Measurements from ENCODE around the gene ZNF132.
"Not testable (repeated sequence)": the region's sequence is repeated elsewhere in the genome, so short reads cannot be mapped to it uniquely, and the experiment has no call there.

The ZNF132 gene

DNA sequence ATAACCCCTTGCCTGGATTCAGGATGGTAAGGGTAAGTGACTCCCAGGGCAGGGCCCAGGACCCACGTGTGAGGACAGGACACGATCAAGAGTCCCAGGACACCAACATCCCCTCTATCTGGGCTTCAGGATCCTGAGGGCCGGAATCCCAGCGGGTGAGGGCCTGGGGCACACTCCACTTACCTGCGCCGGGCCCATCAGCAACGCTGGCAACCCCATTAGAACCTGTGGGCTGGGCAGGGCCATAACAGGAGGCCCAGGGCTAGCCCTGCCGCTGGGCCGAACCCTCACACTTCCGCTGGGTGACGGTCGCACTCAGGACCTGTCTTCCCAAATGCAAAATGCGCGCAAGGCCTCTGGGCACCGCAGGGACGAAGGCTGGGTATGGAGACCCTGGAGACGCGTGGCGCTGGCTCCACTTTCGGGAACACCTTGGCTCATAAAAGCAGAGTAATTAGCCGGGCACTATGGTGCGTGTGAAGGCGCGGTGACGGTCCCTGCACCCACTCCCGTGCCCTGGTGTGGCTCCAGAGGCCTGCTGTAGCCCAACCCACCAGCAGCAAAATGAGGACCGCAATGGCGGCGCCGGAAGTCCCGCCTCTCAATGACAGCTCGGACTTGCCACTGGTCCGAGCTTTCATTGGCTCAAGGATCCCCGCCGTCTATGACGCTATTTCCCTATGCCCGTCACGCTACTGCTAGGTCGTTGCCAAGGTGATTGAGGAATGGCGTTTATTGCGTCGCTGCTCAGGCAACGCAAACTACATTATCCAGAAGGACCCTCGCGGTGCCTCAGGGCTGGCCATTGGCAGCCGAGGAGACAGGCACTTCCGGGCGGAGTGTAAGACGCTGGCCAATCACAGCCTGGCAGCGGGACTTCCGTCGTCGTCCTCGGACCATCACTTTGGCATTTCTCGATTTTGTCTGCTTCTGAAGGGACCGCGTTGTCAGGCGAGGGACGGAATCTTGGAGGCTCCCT, at the start of gene ZNF132:
Gene ZNF132, minus strand, starts transcription at position 578 of the 979 bp plus-strand sequence. Its CDS starts 332 bp downstream, at position 246.
- Mint-ChIP-seq H3K27me3 (ENCODE audit: low read depth) (no peaks in the 10 kb centered on the region), H3K4me1 (ENCODE audit: low read depth) (peaks cover 17% of the 10 kb centered on the region), H3K4me3 (peak within 1 kb of the TSS; percentile 96), H3K36me3 (ENCODE audit: low read depth) (peaks cover 47% of the 10 kb centered on the region), H3K9me3 (peaks cover 66% of the 10 kb centered on the region), H3K27ac (peak within 1 kb of the TSS; percentile 97)

DNA sequence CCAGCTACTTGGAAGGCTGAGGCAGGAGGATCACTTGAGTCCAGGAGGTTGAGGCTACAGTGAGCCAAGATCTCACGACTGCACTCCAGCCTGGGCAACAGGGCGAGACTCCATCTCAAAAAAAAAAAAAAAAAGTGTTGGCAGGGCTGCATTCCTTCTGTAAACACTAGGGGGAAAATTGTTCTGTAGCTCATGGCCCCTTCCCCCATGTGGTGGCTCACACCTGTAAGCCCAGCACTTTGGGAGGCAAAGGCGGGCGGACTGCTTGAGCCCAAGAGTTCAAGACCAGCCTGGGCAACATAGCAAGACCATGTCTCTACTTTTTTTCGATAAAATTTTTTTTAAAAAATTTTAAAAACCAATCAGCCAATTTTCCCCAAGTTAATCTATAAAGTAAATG, 44.4 kb upstream of the ZNF132 start:
- not testable (repeated sequence) for H3K36me3 Mint-ChIP-seq (ENCODE audit: low read depth); H3K27me3 Mint-ChIP-seq (ENCODE audit: low read depth); H3K27ac Mint-ChIP-seq; H3K4me3 Mint-ChIP-seq; H3K9me3 Mint-ChIP-seq; H3K4me1 Mint-ChIP-seq (ENCODE audit: low read depth)

DNA sequence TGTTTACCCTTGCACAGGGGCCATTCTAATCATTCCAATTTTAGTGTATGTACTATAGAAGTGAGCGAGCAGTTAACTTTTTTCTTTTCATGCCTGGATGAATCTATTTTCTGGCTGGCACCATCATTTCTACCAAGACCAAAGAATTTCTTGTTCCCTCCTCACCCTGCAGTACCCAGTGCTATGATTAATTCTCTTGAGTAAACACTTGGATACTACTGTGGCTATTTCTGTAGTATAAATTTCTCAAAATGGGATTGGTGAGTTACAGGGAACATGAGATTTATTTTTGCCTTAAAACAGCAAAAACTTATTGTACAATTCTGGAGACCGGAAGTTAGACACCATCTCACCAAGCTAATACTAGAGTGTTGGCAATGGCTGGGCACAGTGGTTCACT, 43.8 kb upstream of the ZNF132 start:
- H3K9me3 Mint-ChIP-seq, result no peaks in the 10 kb centered on the region
- H3K4me1 Mint-ChIP-seq (ENCODE audit: low read depth), result no peaks in the 10 kb centered on the region
- H3K27me3 Mint-ChIP-seq (ENCODE audit: low read depth), result no peaks in the 10 kb centered on the region
- H3K27ac Mint-ChIP-seq, result no peak overlapping the region
- peaks cover 4% of the 10 kb centered on the region for H3K36me3 Mint-ChIP-seq (ENCODE audit: low read depth)
- H3K4me3 Mint-ChIP-seq, result no peak overlapping the region

- peaks cover 4% of the 10 kb centered on the region for H3K36me3 Mint-ChIP-seq (ENCODE audit: low read depth)
- peaks cover 3% of the 10 kb centered on the region for H3K4me1 Mint-ChIP-seq (ENCODE audit: low read depth)
- no peaks in the 10 kb centered on the region for H3K27me3 Mint-ChIP-seq (ENCODE audit: low read depth)
- H3K4me3 Mint-ChIP-seq, result no peak overlapping the region
- peak overlapping the region; percentile 20 for H3K27ac Mint-ChIP-seq
- H3K9me3 Mint-ChIP-seq, result no peaks in the 10 kb centered on the region
Observed at GRCh38 chr19:58482372-58482771, 42.4 kb upstream of the ZNF132 start.

DNA sequence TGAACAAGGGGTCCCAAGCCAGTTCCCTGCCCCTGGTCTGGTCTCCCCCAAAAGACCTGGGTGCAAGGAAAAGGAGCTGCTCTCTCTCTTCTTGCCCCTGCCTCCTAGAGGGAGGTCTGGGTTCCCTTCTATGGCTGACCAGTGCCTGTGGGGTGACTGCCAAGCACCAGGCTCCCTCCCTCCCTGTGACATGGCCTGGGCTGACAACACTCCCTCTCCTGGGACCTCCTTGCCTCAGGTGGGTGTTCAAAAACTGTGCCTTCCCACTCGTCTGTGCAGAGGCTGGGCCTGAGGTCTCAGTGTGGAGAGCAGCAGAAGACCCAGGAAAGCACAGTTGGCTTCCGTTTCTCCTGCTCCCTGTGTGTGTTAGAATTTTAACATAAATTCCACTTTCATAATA, 40.9 kb upstream of the ZNF132 start:
- no peak overlapping the region for H3K4me3 Mint-ChIP-seq
- H3K27ac Mint-ChIP-seq, result no peak overlapping the region
- H3K9me3 Mint-ChIP-seq, result no peaks in the 10 kb centered on the region
- no peaks in the 10 kb centered on the region for H3K27me3 Mint-ChIP-seq (ENCODE audit: low read depth)
- H3K36me3 Mint-ChIP-seq (ENCODE audit: low read depth), result peaks cover 4% of the 10 kb centered on the region
- peaks cover 11% of the 10 kb centered on the region for H3K4me1 Mint-ChIP-seq (ENCODE audit: low read depth)

DNA sequence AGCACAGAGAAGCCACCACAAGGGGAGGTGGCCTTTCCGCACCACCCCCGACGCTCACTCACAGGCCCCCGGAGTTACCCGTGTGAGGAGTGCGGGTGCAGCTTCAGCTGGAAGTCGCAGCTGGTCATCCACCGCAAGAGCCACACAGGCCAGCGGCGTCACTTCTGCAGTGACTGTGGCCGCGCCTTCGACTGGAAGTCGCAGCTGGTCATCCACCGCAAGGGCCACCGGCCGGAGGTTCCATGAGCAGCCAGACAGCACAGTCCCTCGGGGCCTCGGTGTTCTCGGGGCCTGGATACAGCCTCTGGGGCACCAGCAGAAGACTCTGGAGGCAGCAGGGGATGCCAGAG, 40.5 kb upstream of the ZNF132 start:
- Mint-ChIP-seq H3K4me1 (ENCODE audit: low read depth) (peaks cover 11% of the 10 kb centered on the region), H3K4me3 (no peak overlapping the region), H3K36me3 (ENCODE audit: low read depth) (peaks cover 4% of the 10 kb centered on the region), H3K27me3 (ENCODE audit: low read depth) (no peaks in the 10 kb centered on the region), H3K27ac (no peak overlapping the region), H3K9me3 (no peaks in the 10 kb centered on the region)

- Mint-ChIP-seq H3K4me1 (ENCODE audit: low read depth) (peaks cover 15% of the 10 kb centered on the region), H3K27me3 (ENCODE audit: low read depth) (no peaks in the 10 kb centered on the region), H3K27ac (no peak overlapping the region), H3K9me3 (no peaks in the 10 kb centered on the region), H3K36me3 (ENCODE audit: low read depth) (peaks cover 4% of the 10 kb centered on the region), H3K4me3 (no peak overlapping the region)
Observed at GRCh38 chr19:58479736-58480480, 40.0 kb upstream of the ZNF132 start.

DNA sequence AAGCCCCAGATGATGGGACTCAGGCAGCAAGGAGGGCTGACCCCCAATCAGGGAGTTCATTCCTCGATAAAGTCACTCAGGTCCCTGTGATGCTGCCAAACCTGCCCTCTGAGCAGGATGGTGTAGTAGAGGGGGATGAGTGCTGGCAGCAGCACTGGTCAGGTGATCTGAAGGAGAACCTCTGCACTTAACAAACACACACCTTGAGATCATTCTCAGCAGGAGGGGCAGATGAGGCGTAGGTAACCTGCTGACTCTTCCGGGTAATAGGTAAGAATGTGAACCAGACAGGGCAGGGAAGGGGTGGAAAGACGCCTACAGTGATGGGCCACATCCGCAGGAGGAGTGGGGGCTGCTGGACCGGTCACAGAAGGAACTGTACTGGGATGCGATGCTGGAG, 39.4 kb upstream of the ZNF132 start:
- peaks cover 19% of the 10 kb centered on the region for H3K4me1 Mint-ChIP-seq (ENCODE audit: low read depth)
- no peak overlapping the region for H3K27ac Mint-ChIP-seq
- H3K9me3 Mint-ChIP-seq, result no peaks in the 10 kb centered on the region
- H3K27me3 Mint-ChIP-seq (ENCODE audit: low read depth), result no peaks in the 10 kb centered on the region
- H3K36me3 Mint-ChIP-seq (ENCODE audit: low read depth), result peaks cover 4% of the 10 kb centered on the region
- no peak overlapping the region for H3K4me3 Mint-ChIP-seq

- Mint-ChIP-seq H3K27ac (no peak overlapping the region), H3K4me1 (ENCODE audit: low read depth) (peaks cover 21% of the 10 kb centered on the region), H3K27me3 (ENCODE audit: low read depth) (no peaks in the 10 kb centered on the region), H3K4me3 (no peak overlapping the region), H3K36me3 (ENCODE audit: low read depth) (peaks cover 1% of the 10 kb centered on the region), H3K9me3 (no peaks in the 10 kb centered on the region)
Observed at GRCh38 chr19:58477871-58478270, 37.9 kb upstream of the ZNF132 start.

DNA sequence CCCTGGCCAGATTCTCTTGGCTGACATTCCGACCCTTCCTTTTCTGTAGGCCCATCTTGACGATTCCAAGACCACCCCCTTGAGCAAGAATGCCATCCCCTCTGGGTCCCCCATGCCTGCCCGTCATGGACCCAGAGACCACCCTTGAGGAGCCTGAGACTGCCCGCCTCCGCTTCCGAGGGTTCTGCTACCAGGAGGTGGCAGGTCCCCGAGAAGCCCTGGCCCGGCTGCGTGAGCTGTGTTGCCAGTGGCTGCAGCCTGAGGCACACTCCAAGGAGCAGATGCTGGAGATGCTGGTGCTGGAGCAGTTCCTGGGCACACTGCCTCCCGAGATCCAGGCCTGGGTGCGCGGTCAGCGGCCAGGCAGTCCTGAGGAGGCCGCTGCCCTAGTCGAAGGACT, 37.2 kb upstream of the ZNF132 start:
- no peaks in the 10 kb centered on the region for H3K27me3 Mint-ChIP-seq (ENCODE audit: low read depth)
- H3K36me3 Mint-ChIP-seq (ENCODE audit: low read depth), result peaks cover 5% of the 10 kb centered on the region
- H3K27ac Mint-ChIP-seq, result peak overlapping the region; percentile 95
- H3K9me3 Mint-ChIP-seq, result no peaks in the 10 kb centered on the region
- H3K4me3 Mint-ChIP-seq, result peak overlapping the region; percentile 88
- H3K4me1 Mint-ChIP-seq (ENCODE audit: low read depth), result peaks cover 21% of the 10 kb centered on the region

DNA sequence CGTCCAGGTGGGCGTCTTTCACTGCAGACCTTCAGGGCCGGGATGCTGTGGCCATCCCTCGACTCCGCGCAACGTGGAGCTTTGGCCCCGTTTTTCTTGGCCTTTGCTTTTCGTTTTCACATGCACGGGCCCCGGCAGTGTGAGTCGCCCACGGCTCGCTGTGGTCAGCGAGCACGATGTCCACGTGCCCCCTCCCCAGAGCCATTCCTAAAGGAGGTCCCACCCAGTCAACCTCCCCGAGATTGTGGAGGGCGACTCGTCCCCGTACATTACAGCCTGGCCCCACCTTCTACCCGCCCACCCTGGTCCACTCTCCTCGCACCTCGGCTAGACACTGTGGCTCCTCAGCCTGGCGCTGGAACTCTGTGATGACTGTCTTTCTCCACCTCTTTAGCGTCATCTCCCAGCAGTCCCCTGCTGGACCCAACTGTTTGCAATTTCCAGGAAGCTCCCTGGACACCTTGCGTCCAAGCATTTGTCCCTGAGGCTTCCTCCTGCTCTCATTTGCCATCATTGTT, 36.6 kb upstream of the ZNF132 start:
- Mint-ChIP-seq H3K4me3 (peak overlapping the region; percentile 88), H3K27me3 (ENCODE audit: low read depth) (no peaks in the 10 kb centered on the region), H3K36me3 (ENCODE audit: low read depth) (peaks cover 6% of the 10 kb centered on the region), H3K27ac (peak overlapping the region; percentile 95), H3K9me3 (no peaks in the 10 kb centered on the region), H3K4me1 (ENCODE audit: low read depth) (peaks cover 21% of the 10 kb centered on the region)

GRCh38 chr19:58475714-58476497, 36.0 kb upstream of the ZNF132 start, which contains the start of gene ZNF446:
TSS of gene ZNF446 (plus strand) at chr19:58476352. CDS start at chr19:58477219, 867 bp downstream.
- Mint-ChIP-seq H3K9me3 (no peaks in the 10 kb centered on the region), H3K36me3 (ENCODE audit: low read depth) (peaks cover 6% of the 10 kb centered on the region), H3K27ac (peak within 1 kb of the TSS; percentile 95), H3K4me1 (ENCODE audit: low read depth) (peaks cover 21% of the 10 kb centered on the region), H3K27me3 (ENCODE audit: low read depth) (no peaks in the 10 kb centered on the region), H3K4me3 (peak within 1 kb of the TSS; percentile 88)

DNA sequence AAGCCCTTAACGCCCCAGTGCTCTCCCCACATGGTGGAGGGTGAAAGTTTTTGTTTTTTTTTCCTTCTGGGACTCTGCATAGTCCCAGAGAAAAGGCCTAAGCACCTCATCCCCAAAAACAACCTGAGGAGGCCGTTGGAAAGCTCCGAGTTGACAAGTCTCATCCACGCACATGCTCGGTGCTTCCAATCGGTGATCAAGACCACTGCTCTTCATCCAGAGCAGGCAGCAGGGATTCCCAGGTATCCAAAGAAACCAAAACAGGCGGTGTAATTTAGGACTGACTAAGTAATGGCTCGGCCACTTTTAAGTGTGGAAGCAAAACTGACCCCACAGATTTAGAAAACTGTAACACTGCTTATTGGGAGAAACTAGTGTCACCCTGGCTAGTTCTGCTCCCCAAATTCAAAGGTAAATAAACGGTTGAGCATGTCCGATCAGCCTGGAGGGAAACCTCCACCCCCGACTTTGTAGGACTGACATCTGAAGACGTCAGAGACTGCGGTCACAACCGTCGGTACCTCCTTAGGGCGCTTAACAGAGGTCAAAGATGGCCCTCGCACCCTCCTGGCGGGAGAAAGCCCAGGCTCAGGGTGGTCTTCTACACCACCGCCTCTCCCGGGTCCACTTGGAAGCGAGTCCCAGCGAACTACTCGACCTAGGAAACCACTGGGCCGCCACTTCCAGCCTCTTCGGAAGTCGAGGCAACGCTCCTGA, 35.2 kb upstream of the ZNF132 start:
- Mint-ChIP-seq H3K36me3 (ENCODE audit: low read depth) (peaks cover 9% of the 10 kb centered on the region), H3K4me3 (peak overlapping the region; percentile 88), H3K4me1 (ENCODE audit: low read depth) (peaks cover 21% of the 10 kb centered on the region), H3K9me3 (no peaks in the 10 kb centered on the region), H3K27me3 (ENCODE audit: low read depth) (no peaks in the 10 kb centered on the region), H3K27ac (peak overlapping the region; percentile 95)
